AG09319 (cell line): Measurements from ENCODE around the gene MOB2.

Source experiments
- DNase-seq: peaks from one replicate; pipeline ENCODE4 v3.0.0-alpha.2; 2010; ENCODE audit warnings: low read depth; ENCODE audit errors: extremely low read depth
- CTCF ChIP-seq: IDR thresholded peaks from 2 replicates; pipeline ENCODE4 v1.5.1; 2011; ENCODE audit warnings: low read depth, mild to moderate bottlenecking, inconsistent platforms, low read length, moderate library complexity

MOB2 gene

GRCh38 chr11:1522081-1522424 lies 35.5 kb upstream of the MOB2 start:
- no peak for DNase-seq
- TF ChIP-seq CTCF = no peak

GRCh38 chr11:1521382-1522080 lies 35.0 kb upstream of the MOB2 start:
- no peak for TF ChIP-seq CTCF

GRCh38 chr11:1520663-1521267 lies 34.2 kb upstream of the MOB2 start:
- DNase-seq = no peak
- no peak for TF ChIP-seq CTCF

More at GRCh38 chr11:1521382-1522080, 35.0 kb upstream of the MOB2 start:
- no peak for DNase-seq

- no peak for TF ChIP-seq CTCF
- DNase-seq = no peak
Measured at GRCh38 chr11:1520209-1520662, 33.7 kb upstream of the MOB2 start.

GRCh38 chr11:1519028-1520010 lies 32.7 kb upstream of the MOB2 start:
- no peak for TF ChIP-seq CTCF
- DNase-seq = no peak

- no peak for DNase-seq
- TF ChIP-seq CTCF = no peak
Measured at GRCh38 chr11:1518301-1518700, 31.7 kb upstream of the MOB2 start.
